IMR-90 (cell line): ENCODE results near the gene FFAR2. TPM values are rescaled to one million over a fixed set of nuclear protein-coding genes. Genes with fewer than 3 reads are reported as not detected.

Source experiments
- ATAC-seq: fragments of 200-7000 bp; cut with Tn5 transposase; 2 replicates; pipeline ENCODE4 v1.9.1; 2020; ENCODE audit warnings: low read depth, mild to moderate bottlenecking, moderate library complexity
- BruUV-seq: library from RNA; stranded (reverse); fragments of 400-500 nt; replicated peaks from 2 replicates; lab custom pipeline; 2021; lab: Mats Ljungman, UMichigan
- CTCF ChIA-PET: fragments of 300-600 bp; formaldehyde crosslinking; extraction: SDS; loops from one replicate; lab custom pipeline; 2021; ENCODE audit warnings: antibody characterized with exemption; lab: Yijun Ruan, JAX
- POLR2A ChIA-PET: fragments of 300-600 bp; sonication (Branson Sonifier 250); formaldehyde crosslinking; loops from one replicate; lab custom pipeline; 2022; ENCODE audit warnings: antibody characterized with exemption; ENCODE audit not compliant: unreplicated experiment; lab: Charles Lee
- DNase-seq: peaks from one replicate; pipeline ENCODE4 v3.0.0; 2013
- H2AFZ ChIP-seq: replicated peaks from 2 replicates; pipeline ENCODE3; 2013; ENCODE audit warnings: low read length, mild to moderate bottlenecking; ENCODE audit not compliant: poor library complexity
- H2AK5ac ChIP-seq: 2 replicates; pipeline ENCODE4 v1.6.1; 2013; ENCODE audit warnings: low read depth, low read length, inconsistent platforms
- H2AK9ac ChIP-seq: replicated peaks from 2 replicates; pipeline ENCODE3; 2013; ENCODE audit warnings: mild to moderate bottlenecking, low read depth, low read length, moderate library complexity; ENCODE audit not compliant: poor library complexity
- H2BK120ac ChIP-seq: 2 replicates; pipeline ENCODE4 v1.6.1; 2013; ENCODE audit warnings: low read depth, low read length, inconsistent platforms
- H2BK15ac ChIP-seq: 3 replicates; pipeline ENCODE4 v1.6.1; 2013; ENCODE audit warnings: low read depth, low read length, inconsistent platforms
- H2BK20ac ChIP-seq: 2 replicates; pipeline ENCODE4 v1.6.1; 2013; ENCODE audit warnings: low read depth, mild to moderate bottlenecking, inconsistent platforms, low read length, moderate library complexity
- H2BK5ac ChIP-seq: 2 replicates; pipeline ENCODE4 v1.6.1; 2013; ENCODE audit warnings: mild to moderate bottlenecking, low read depth, low read length, inconsistent platforms; ENCODE audit not compliant: poor library complexity, severe bottlenecking
- H3K14ac ChIP-seq: replicated peaks from 2 replicates; pipeline ENCODE4 v1.6.1; 2013; ENCODE audit warnings: low read depth, low read length, inconsistent platforms
- H3K18ac ChIP-seq: 2 replicates; pipeline ENCODE4 v1.6.1; 2013; ENCODE audit warnings: low read depth, low read length, control low read depth
- H3K23ac ChIP-seq: 2 replicates; pipeline ENCODE4 v1.6.1; 2013; ENCODE audit warnings: low read depth, low read length, inconsistent platforms
- H3K27ac ChIP-seq: 2 replicates; pipeline ENCODE4 v1.5.1; 2013; ENCODE audit warnings: mild to moderate bottlenecking, control low read depth, low read length; ENCODE audit not compliant: insufficient read depth
- H3K27me3 ChIP-seq: 2 replicates; pipeline ENCODE4 v1.6.1; 2013; ENCODE audit warnings: low read length; ENCODE audit not compliant: control insufficient read depth, insufficient read depth
- H3K36me3 ChIP-seq: 2 replicates; pipeline ENCODE4 v1.6.1; 2013; ENCODE audit warnings: low read length, mixed read lengths; ENCODE audit not compliant: control insufficient read depth, insufficient read depth
- H3K4ac ChIP-seq: 2 replicates; pipeline ENCODE4 v1.6.1; 2013; ENCODE audit warnings: low read depth, low read length, inconsistent platforms
- H3K4me1 ChIP-seq: 2 replicates; pipeline ENCODE4 v1.6.1; 2013; ENCODE audit warnings: low read length, mixed read lengths; ENCODE audit not compliant: control insufficient read depth, insufficient read depth
- H3K4me2 ChIP-seq: 2 replicates; pipeline ENCODE4 v1.6.1; 2013; ENCODE audit warnings: low read depth, mild to moderate bottlenecking, control low read depth, low read length, moderate library complexity
- H3K4me3 ChIP-seq: 2 replicates; pipeline ENCODE4 v1.5.1; 2013; ENCODE audit warnings: low read depth, mild to moderate bottlenecking, control low read depth, low read length, moderate library complexity; ENCODE audit not compliant: insufficient read depth
- H3K56ac ChIP-seq: 2 replicates; pipeline ENCODE4 v1.6.1; 2013; ENCODE audit warnings: low read length, inconsistent platforms; ENCODE audit not compliant: insufficient read depth; ENCODE audit errors: extremely low read depth
- H3K79me1 ChIP-seq, 2 experiments: 2 replicates each; pipeline ENCODE4 v1.6.1; 2013; ENCODE audit warnings: low read length in 2 of 2, inconsistent platforms in 1 of 2, low read depth in 1 of 2
- H3K9ac ChIP-seq: 2 replicates; pipeline ENCODE4 v1.6.1; 2013; ENCODE audit warnings: low read depth, low read length, control low read depth
- H3K9me1 ChIP-seq: 2 replicates; pipeline ENCODE4 v1.6.1; 2013; ENCODE audit warnings: low read length, inconsistent platforms; ENCODE audit not compliant: insufficient read depth
- H3K9me3 ChIP-seq: 2 replicates; pipeline ENCODE4 v1.6.1; 2013; ENCODE audit warnings: low read length; ENCODE audit not compliant: control insufficient read depth, insufficient read depth
- H4K20me1 ChIP-seq: 2 replicates; pipeline ENCODE4 v1.6.1; 2013; ENCODE audit warnings: low read length, inconsistent platforms; ENCODE audit not compliant: insufficient read depth
- H4K5ac ChIP-seq: 2 replicates; pipeline ENCODE4 v1.6.1; 2013; ENCODE audit warnings: mild to moderate bottlenecking, low read depth, low read length, control low read depth
- H4K8ac ChIP-seq, 2 experiments: 2 replicates each; pipeline ENCODE4 v1.6.1; 2013; ENCODE audit warnings: low read depth in 2 of 2, low read length in 2 of 2, control low read depth in 1 of 2, inconsistent platforms in 1 of 2
- H4K91ac ChIP-seq: 2 replicates; pipeline ENCODE4 v1.6.1; 2013; ENCODE audit warnings: low read depth, low read length, inconsistent platforms; ENCODE audit not compliant: insufficient read depth
- BHLHE40 ChIP-seq: fragments of 150-350 bp; IDR thresholded peaks from 2 replicates; pipeline ENCODE4 v1.6.1; 2016; ENCODE audit warnings: mild to moderate bottlenecking, low read depth, low read length
- CHD1 ChIP-seq: IDR thresholded peaks from 2 replicates; pipeline ENCODE4 v1.6.1; 2012; ENCODE audit warnings: low read depth, low read length, improper control_type of control experiment
- CTCF ChIP-seq: conservative IDR thresholded peaks from 2 replicates; pipeline ENCODE4 v1.5.1; 2012; ENCODE audit warnings: mild to moderate bottlenecking, low read depth, low read length, improper control_type of control experiment
- MXI1 ChIP-seq: IDR thresholded peaks from 2 replicates; pipeline ENCODE4 v1.6.1; 2012; ENCODE audit warnings: low read depth, mild to moderate bottlenecking, low read length, moderate library complexity, borderline replicate concordance
- POLR2A ChIP-seq: IDR thresholded peaks from 2 replicates; pipeline ENCODE4 v1.6.1; 2012; ENCODE audit warnings: mild to moderate bottlenecking, low read depth, low read length
- RAD21 ChIP-seq: IDR thresholded peaks from 2 replicates; pipeline ENCODE4 v1.6.1; 2012; ENCODE audit warnings: low read length, improper control_type of control experiment
- RFX5 ChIP-seq: IDR thresholded peaks from 2 replicates; pipeline ENCODE4 v1.8.0; 2012; ENCODE audit warnings: low read depth, mild to moderate bottlenecking, low read length, moderate library complexity
- WGBS, 2 experiments: methylation state at CpG; one replicate each; pipeline versions ENCODE4 v1.1.5 to v1.1.7; 2013; ENCODE audit warnings: missing lambda C conversion rate in 2 of 2; ENCODE audit not compliant: insufficient read length in 1 of 2; ENCODE audit errors: extremely low coverage in 2 of 2; 5-methylcytosine and 5-hydroxymethylcytosine counted together
- dilution Hi-C: fragments of 300-500 bp; cut with HindIII; formaldehyde crosslinking; loops from one replicate; pipeline ENCODE4 v1.14.3; 2018; ENCODE audit warnings: low sequenced_read_pairs; ENCODE audit not compliant: unreplicated experiment
- in situ Hi-C: fragments of 300-500 bp; cut with MboI; formaldehyde crosslinking; loops from 3 replicates; pipeline ENCODE4 v1.14.3; 2019; ENCODE audit warnings: low sequenced_read_pairs, inconsistent platforms, mixed read lengths
- intact Hi-C: fragments of 100-400 bp; cut with micrococcal nuclease; formaldehyde crosslinking; loops from 2 replicates; pipeline ENCODE4 v1.10.0; 2022
- polyA plus RNA-seq, 3 experiments: library from polyadenylated mRNA; depleted of rRNA; stranded (reverse); fragments of >200 nt; gene quantifications; 2 replicates each; pipeline ENCODE4 v1.2.3, GENCODE V29; 2012; ENCODE audit warnings: low replicate concordance in 1 of 3
- total RNA-seq: library from RNA; depleted of rRNA; stranded (reverse); fragments of >200 nt; gene quantifications from 2 replicates; pipeline ENCODE4 v1.2.3, GENCODE V29; 2012

Gene FFAR2
- total and polyA plus RNA-seq, 2 of the 4 experiments (the other 2 are of a cell fraction): not detected

- intact Hi-C loops (no loop called here), in situ Hi-C loops (no loop called here), dilution Hi-C loops (no loop called here)
- no peak overlapping the region for H2AFZ ChIP-seq
- no peak overlapping the region for H3K56ac ChIP-seq
- H3K18ac ChIP-seq: no peak overlapping the region
- H2AK5ac ChIP-seq: no peak overlapping the region
- no peak overlapping the region for H4K91ac ChIP-seq
- H2BK5ac ChIP-seq: no peak overlapping the region
- H4K8ac ChIP-seq: no peak overlapping the region
- no peaks in the 10 kb centered on the region for H3K36me3 ChIP-seq
- H4K20me1 ChIP-seq: no peaks in the 10 kb centered on the region
- H3K79me1 ChIP-seq: no peaks in the 10 kb centered on the region
- no CpG with 5 or more reads among the region's 1 CpG for WGBS, 2 experiments
- ATAC-seq: no peak
- H3K4me2 ChIP-seq: no peak overlapping the region
- H3K4me3 ChIP-seq: no peak overlapping the region
- H3K27ac ChIP-seq: no peak overlapping the region
- no peak overlapping the region for H3K14ac ChIP-seq
- ChIA-PET CTCF (no interaction called here), POLR2A (no interaction called here)
- no peaks in the 10 kb centered on the region for H3K9me3 ChIP-seq
- H2BK15ac ChIP-seq: no peak overlapping the region
- H3K4ac ChIP-seq: no peak overlapping the region
- TF ChIP-seq POLR2A (no peak), RAD21 (no peak), CHD1 (no peak), RFX5 (no peak), BHLHE40 (no peak), CTCF (no peak), MXI1 (no peak)
- H2BK20ac ChIP-seq: no peak overlapping the region
- H4K5ac ChIP-seq: no peak overlapping the region
- no TSS peak for BruUV-seq
- peaks cover 4% of the 10 kb centered on the region; the same call in 1 of the 2 replicates for H3K27me3 ChIP-seq
- no peak for DNase-seq
- no peak overlapping the region for H2AK9ac ChIP-seq
- H3K4me1 ChIP-seq: no peaks in the 10 kb centered on the region
- no peak overlapping the region for H3K9ac ChIP-seq
- no peak overlapping the region for H2BK120ac ChIP-seq
- H3K9me1 ChIP-seq: no peaks in the 10 kb centered on the region
- no peak overlapping the region for H3K23ac ChIP-seq
These were observed 10.1 kb downstream of the FFAR2 start for GRCh38 chr19:35458192-35458591.
